Measurements from ENCODE around the gene ATF2.

GRCh38 chr2:175036582-175037018 is 131.4 kb downstream of the ATF2 start:
- TF ChIP-seq, protein P1, sequence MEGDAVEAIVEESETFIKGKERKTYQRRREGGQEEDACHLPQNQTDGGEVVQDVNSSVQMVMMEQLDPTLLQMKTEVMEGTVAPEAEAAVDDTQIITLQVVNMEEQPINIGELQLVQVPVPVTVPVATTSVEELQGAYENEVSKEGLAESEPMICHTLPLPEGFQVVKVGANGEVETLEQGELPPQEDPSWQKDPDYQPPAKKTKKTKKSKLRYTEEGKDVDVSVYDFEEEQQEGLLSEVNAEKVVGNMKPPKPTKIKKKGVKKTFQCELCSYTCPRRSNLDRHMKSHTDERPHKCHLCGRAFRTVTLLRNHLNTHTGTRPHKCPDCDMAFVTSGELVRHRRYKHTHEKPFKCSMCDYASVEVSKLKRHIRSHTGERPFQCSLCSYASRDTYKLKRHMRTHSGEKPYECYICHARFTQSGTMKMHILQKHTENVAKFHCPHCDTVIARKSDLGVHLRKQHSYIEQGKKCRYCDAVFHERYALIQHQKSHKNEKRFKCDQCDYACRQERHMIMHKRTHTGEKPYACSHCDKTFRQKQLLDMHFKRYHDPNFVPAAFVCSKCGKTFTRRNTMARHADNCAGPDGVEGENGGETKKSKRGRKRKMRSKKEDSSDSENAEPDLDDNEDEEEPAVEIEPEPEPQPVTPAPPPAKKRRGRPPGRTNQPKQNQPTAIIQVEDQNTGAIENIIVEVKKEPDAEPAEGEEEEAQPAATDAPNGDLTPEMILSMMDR (IDR thresholded peaks at IDR 0.05), result peak in 3 of 4 experiments; percentile 22 to 46 (median 40)
- no peak for TF ChIP-seq POLR2A (IDR thresholded peaks at IDR 0.05)
- no peak for TF ChIP-seq POLR2AphosphoS5 (IDR thresholded peaks at IDR 0.05)
